OCI-LY3 (cell line): ENCODE measurements around the gene CCDC142.

ENCODE experiments used
- EZH2phosphoT487 ChIP-seq: fragments of 200-600 bp; shearing (Covaris generic); IDR thresholded peaks from 2 replicates; pipeline ENCODE4 v1.6.1; 2018; ENCODE audit warnings: antibody characterized with exemption, mixed run types, low read depth
- TF ChIP-seq, protein P1 (sequence below): fragments of 200-600, 300-600 bp; sonication (generic); IDR thresholded peaks from 2 replicates; pipeline ENCODE4 v1.5.1; 2014; ENCODE audit warnings: antibody characterized with exemption, low read length, low read depth

DNA sequence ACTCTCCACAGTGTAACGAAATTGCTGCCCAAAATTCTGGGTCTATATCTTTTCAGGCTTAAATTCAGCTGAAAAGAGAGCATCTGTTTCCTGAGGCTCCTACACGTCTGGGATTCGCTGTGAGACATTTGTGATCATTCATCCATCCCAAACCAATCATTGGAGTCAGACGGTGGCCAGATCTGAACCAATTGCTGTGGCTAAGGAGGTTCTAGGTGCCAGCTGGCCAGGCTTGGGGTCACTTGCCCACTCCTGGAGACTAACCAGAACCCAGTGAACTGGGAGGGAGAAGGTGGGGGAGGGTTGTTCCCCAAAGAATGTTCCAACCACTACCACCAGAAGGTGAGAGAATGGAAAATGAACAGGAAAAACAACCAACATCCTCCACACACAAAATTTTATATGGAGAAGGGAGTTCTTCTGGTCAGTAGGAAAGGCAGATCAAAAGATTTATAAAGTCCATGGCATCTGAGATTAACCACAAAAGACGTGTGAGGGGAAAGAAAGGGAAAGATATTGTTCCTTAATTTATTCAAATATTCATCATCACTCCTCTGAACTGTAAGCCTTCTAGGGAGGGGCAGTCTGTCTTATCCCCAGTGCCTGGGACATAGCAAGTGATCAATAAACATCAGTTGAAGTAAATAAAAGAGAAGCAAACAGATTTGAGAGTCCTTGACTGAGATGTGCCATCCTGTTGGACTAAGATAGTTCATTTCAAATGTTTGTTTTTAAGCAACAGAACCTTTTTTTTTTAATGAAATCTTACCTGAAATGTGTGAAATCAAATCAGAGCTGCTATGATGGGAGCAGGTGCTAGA, 38.1 kb downstream of the CCDC142 start:
- TF ChIP-seq, protein P1, sequence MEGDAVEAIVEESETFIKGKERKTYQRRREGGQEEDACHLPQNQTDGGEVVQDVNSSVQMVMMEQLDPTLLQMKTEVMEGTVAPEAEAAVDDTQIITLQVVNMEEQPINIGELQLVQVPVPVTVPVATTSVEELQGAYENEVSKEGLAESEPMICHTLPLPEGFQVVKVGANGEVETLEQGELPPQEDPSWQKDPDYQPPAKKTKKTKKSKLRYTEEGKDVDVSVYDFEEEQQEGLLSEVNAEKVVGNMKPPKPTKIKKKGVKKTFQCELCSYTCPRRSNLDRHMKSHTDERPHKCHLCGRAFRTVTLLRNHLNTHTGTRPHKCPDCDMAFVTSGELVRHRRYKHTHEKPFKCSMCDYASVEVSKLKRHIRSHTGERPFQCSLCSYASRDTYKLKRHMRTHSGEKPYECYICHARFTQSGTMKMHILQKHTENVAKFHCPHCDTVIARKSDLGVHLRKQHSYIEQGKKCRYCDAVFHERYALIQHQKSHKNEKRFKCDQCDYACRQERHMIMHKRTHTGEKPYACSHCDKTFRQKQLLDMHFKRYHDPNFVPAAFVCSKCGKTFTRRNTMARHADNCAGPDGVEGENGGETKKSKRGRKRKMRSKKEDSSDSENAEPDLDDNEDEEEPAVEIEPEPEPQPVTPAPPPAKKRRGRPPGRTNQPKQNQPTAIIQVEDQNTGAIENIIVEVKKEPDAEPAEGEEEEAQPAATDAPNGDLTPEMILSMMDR, result no peak
- TF ChIP-seq EZH2phosphoT487, result no peak
